Stimulated activated CD4-positive, alpha-beta T cell treated with anti-CD3 and anti-CD28 coated beads, Interleukin-15, amount 100 ng/mL, for 1 hour (primary cell): ENCODE data around the gene LAG3.
A peak's percentile ranks its signal among the peaks of the same experiment; 100 is the strongest.

Experiments used
- DNase-seq, 2 donors: peaks; one replicate each; pipeline ENCODE4 v3.0.0-alpha.2; 2020; ENCODE audit warnings: low read depth in 1 of 2, low spot score in 1 of 2

Gene LAG3

DNA sequence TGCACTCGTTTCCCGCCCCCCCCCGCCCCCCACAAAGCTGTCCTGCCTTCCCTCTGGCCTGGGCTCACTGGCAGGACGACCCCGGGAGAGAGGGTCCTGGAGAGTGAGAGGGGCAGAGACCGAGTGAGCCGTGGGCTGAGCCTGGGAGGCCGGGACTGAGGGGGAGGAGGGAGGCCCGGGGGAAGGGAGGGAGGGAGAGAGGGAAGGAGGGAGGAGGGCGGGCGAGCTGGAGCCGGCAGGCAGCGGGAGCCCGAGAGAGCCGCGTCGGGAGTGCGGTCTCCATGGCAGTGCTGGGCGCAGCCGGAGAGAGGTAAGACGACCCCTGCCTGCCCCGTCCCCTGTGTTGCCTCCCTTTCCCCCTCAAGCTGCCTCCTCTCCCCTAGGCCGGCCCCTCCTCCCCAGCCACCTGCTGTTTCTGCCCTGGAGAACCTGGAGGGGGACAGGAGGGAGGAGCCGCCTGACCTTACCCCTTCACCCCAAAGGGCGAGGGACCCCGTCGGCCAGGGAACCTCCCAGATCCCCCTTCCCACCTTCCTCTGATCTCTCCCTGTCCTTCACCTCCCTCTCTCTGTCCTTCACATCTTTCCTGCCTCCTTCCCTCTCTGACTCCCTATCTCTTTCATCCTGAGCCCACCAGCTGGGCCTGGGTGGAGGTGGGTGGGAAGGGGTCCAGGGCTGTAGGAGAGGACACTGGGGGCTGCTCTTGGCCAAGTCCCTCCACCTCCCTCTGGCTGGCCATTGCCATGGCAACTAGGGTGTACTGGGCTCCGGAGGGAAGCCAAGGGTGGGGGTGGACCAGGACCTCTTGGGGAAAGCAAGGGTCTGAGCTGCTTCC lies 49.5 kb downstream of the LAG3 start, which contains the start of gene GPR162:
Gene GPR162 (plus strand): TSS at position 231 of the 835 bp plus-strand sequence. CDS start 2,078 bp downstream, outside the sequence.
- no peak for DNase-seq

DNA sequence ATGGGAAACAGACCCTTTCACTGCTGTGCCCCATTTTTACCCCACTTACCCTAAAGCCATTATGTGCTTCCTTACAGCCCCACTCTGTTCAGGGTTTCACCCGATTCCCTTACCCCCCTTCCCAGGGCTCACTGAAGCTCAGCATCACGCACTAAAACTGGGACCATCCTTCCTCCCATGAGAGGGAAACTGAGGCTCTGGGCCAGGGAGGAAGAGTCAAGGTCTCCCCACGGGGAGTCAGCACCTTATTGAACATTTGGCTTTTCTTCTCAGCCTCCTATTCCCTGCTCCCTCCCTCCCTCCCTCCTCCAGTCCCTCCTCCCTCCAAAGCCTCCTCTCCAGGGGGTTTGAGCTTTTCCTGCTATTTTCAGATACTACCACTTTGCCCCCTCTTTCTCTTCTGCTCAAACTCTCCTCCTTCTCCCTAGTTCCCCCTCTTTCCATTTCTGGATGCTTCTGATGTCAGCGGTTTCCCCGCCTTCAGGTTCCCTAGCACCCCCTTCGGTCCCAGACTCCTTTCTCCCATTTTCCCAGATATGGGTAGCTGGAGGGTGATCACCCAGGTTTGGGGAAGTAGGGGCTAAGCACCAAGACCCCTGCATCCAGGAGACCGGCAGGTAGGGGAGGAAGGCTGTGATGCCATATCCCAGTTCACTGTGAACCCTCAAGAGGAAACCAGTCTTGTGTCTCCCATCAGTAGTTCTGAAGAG lies 50.3 kb downstream of the LAG3 start:
- no peak for DNase-seq

DNA sequence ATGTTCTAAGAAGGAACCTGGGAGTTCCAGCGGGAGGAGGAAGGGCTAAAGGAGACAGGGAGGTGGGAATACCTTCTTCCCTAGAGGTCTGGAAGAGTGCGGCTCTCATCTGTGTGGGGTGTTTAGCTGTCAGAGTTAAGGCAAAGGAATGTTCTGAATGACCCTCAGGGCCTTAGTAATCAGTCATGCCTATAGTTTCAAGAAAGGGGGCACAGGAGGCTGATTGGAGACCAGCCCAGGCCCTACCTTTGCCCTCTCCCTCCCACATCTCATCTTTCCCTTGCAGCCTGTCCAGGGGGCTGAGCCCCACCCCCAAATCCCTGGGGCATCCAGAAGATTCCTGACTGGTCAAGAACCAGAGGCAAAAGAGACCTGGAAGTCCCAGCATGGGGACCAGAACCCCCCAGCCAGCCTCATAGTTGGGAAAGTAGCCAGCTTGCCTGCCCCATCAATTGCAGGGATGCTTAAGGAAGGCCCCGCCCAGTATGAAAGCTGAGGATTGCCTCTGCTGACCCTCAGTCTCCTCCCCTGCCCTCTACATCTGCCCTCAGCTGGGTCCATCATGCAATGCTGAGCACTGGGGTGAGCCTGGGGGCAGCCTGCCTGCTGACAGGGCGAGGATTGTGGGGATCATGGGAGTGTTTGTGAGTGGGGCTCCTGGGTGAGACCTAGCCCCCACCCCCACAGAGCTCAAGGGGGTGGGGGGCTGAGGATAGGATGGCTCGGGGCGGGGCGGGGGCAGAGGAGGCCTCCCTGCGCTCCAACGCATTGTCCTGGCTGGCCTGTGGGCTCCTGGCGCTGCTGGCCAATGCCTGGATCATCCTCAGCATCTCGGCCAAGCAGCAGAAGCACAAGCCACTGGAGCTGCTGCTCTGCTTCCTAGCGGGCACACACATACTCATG lies 51.1 kb downstream of the LAG3 start:
- no peak for DNase-seq

DNA sequence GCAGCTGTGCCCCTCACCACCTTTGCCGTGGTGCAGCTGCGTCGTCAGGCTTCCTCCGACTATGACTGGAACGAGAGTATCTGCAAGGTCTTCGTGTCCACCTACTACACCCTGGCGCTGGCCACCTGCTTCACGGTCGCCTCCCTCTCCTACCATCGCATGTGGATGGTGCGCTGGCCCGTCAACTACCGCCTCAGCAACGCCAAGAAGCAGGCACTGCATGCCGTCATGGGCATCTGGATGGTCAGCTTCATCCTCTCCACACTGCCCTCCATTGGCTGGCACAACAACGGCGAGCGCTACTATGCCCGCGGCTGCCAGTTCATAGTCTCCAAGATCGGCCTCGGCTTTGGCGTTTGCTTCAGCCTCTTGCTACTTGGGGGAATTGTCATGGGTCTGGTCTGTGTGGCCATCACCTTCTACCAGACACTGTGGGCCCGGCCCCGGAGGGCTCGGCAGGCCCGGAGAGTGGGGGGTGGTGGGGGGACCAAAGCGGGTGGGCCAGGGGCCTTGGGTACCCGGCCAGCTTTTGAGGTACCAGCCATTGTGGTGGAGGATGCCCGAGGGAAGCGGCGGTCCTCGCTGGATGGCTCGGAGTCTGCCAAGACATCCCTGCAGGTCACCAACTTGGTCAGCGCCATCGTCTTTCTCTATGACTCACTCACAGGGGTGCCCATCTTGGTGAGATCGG lies 51.9 kb downstream of the LAG3 start:
- DNase-seq: no peak

DNA sequence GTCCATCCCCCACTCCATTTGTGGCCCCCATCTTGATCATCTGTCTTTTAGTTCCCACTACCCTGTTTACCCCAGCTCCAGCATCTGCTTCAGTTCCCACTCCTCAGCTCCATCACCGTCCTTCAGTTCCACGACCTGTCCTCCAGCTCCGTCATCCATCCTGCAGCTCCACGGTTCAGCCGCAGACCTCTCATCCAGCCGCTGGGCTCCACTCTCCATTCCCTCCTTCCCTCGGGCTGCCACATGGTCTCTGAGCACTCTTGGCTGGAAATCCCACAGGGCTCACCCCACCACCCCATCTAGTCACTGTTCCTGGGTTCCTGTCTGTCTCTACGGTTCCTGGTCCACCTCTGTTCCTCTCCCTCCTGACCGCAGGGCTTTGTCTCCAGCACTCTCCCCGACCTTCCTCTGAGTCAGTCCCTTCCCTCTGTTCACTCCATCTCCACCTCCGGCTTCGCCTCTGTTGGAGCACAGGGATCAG lies 52.6 kb downstream of the LAG3 start:
- DNase-seq: no peak

DNA sequence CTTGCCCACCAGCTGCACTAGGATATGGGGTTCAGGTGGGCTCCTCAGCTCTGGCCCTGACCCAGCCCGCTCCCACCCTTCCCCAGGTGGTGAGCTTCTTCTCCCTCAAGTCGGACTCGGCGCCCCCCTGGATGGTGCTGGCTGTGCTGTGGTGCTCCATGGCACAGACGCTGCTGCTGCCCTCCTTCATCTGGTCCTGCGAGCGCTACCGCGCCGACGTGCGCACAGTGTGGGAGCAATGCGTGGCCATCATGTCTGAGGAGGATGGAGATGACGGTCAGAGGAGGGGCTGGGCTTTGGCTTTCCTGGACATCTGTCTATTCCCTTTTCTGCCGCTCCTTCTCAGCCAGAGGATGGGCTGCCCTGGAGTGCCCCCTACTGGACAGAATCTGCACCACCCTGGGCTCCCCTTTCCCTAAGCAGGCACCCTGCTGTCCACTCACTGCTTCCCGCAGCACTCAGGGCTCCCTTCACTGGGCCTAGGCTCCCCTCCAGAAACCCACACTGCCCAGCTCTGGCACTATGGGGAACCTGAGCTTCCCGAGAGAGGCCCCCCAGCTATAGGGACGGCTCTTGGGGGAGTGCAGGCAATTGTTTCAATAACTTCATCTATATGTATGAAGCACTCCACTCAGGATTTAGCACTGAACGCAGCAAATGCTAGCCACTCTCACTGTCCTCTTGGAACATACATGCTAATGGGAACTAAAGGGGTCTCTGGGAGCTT lies 53.2 kb downstream of the LAG3 start:
- DNase-seq: peak; percentile 70 to 74

DNA sequence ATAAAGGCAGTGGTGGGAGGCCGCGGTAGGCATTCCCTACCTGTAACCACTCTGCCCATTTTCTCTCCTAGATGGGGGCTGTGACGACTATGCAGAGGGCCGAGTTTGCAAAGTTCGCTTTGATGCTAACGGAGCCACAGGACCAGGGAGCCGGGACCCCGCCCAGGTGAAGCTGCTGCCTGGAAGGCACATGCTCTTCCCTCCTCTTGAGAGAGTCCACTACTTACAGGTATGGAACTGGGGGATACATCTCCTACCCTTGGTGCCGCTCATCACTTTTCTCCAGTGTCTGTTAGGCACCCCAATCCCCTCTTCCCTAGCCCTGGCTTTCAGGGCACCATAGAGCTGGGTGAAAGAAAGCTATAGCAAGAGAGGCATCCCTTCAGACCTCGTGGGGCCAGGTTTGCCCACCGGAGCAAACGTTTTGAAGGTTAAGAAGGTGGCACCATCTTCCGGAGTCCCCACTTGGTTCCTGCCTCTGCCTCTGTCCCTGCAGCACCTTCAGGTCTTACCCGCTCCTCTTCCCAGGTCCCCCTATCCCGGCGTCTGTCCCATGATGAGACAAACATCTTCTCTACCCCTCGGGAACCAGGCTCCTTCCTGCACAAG lies 53.9 kb downstream of the LAG3 start:
- DNase-seq: no peak

DNA sequence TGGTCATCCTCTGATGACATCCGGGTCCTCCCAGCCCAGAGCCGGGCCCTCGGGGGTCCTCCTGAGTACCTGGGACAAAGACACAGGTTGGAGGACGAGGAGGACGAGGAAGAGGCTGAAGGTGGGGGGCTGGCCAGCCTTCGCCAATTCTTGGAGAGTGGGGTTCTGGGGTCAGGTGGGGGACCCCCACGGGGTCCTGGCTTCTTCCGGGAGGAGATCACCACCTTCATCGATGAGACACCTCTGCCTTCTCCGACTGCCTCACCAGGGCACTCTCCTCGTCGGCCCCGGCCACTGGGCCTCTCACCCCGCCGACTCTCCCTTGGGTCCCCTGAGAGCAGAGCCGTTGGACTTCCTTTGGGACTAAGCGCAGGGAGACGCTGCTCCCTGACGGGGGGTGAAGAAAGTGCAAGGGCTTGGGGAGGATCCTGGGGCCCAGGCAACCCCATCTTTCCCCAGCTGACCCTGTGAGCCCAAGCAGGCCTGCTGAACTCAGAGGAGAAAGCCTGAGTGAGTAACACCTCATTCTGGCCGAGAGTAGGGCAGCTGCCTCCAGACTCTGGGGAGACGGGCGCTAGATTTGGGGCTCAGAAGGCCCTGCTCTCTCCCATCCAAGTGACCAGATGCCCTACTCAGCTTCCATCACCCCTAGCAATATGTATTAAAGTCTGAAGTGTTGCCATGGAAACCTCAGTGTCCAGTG lies 54.6 kb downstream of the LAG3 start:
- DNase-seq: no peak

DNA sequence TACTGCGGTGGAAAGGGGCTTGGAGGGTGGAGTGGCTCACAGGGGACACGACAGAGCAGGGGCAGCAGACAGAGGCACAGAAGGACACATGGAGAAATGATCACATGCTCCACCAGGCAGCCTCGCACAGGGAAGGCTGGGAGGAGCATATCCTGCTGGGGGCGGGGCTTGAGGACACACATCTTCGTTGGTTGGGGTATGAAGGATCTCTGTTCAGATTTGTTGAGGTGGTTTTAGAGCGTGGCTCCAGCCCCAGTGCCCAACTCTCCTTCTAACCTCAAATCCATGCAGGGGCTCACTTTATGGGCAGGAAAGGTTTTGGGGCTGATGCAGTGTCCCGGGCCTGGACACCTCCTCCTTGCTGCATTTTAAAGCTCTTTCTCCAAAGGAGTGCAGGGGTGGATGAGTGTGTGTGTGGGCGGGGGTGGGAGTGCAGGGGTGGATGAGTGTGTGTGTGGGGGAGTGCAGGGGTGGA lies 55.2 kb downstream of the LAG3 start:
- DNase-seq: peak in 1 of 2 donors; percentile 30
